ENCODE measurements around the gene BCAR3. TPM values are rescaled to one million over a fixed set of nuclear protein-coding genes. Genes with fewer than 3 reads are reported as not detected.

The BCAR3 gene
- total RNA-seq, 1 donor from 2014 or later = 47.1 TPM

- no peak for DNase-seq
These were observed 148.8 kb downstream of the BCAR3 start for GRCh38 chr1:93532780-93533378.

- no peak for DNase-seq
These were observed 150.4 kb downstream of the BCAR3 start for GRCh38 chr1:93531193-93531592.

DNA sequence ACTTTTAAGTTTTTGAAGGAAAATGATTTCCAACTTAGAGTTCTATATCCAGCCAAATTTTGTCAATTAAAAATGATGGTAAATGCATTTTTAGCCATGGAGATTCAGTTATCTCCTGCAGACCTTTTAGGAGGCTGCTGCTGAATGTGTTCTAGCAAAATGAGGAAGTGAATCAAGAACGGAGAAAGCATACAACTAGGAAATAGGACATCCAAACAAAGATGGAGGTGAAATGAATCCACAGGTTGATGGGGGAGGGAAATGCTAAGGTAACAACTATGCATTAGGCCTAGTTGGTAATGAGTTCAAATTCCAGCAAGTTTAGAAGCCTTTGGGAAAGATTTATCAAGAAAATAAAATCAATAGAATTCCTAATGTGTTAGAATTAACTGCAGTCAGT, 153.2 kb downstream of the BCAR3 start:
- no peak for DNase-seq

GRCh38 chr1:93526431-93526830, 155.2 kb downstream of the BCAR3 start:
- DNase-seq = no peak

GRCh38 chr1:93525431-93525830, 156.2 kb downstream of the BCAR3 start:
- DNase-seq = peak; percentile 70

GRCh38 chr1:93522721-93523120, 158.9 kb downstream of the BCAR3 start:
- peak; percentile 39 for DNase-seq

DNA sequence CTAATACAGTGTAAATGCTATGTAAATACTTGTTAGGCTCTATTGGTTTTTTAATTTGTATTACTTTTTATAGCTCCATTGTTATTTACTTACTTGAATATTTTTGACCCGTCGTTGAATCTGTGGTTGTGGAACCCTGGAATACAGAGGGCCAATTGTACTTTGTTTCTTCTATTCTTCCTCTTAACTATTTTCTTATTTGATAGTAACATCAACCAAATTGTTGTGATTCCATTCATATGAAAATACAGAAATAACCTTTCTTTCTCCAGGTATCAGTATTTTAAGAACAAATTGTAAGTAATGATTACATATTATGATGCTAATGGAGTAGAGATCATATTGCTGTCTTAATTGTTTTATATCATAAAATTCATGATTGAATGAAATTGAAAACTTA, 160.0 kb downstream of the BCAR3 start:
- DNase-seq = no peak

DNA sequence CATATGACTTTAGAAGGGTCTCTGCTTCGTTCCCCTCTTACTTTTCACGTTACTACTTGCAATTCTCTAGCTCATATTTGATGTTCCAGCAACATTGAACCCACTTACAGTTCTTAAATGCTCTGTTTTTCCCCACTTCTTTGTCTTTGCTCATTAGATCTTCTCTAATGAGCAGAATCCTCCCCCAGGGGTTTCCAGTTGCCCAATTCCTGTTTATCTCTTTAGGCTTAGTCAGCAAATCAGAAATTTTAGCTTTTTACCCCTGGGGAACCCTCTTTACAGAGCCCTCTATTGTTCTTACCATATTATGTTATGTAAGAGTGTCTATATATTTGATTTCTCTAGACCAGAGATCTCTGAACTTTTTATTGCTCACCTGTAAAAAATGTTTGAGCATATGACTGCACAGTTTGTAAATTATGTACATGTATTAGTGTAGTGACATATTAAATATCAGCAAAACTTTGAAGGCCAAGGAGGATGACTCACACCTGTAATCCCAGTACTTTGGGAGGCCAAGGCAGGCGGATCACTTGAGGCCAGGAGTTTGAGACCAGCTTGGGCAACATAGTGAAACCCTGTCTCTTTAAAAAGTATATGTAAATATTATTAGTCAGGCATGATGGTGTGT, 162.3 kb downstream of the BCAR3 start:
- DNase-seq = no peak

- no peak for DNase-seq
These were observed 163.1 kb downstream of the BCAR3 start for GRCh38 chr1:93518516-93518915.

DNA sequence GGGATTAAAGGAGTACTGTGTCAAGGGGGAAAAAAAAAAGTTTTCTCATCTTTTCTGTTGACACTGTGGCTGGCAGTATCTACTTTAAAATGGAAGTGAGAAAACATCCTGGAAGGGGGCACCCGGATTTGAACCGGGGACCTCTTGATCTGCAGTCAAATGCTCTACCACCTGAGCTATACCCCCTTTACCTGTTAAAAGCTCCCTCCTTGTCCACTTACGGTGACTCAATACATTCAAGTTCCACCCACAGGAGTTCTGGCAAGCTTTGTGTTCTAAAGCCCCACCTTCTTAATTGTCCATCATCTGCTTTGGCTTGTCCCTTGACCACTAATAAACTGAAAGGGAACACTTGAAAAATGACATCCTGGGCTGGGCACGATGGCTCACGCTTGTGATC, 165.5 kb downstream of the BCAR3 start:
- DNase-seq = no peak

Other genes starting within 250 kb of the BCAR3 start
- gene FNBP1L, start 233.7 kb downstream of the BCAR3 start, total RNA-seq = 82.4 and 93.0 TPM in 2 replicates
- 33.2 and 40.4 TPM in 2 replicates for gene DNTTIP2, start 197.4 kb upstream of the BCAR3 start, total RNA-seq
- gene GCLM, start 227.6 kb upstream of the BCAR3 start, total RNA-seq = 19.4 and 33.7 TPM in 2 replicates

Measured in dermis blood vessel endothelial cell (primary cell).